Stimulated activated CD4-positive, alpha-beta T cell treated with anti-CD3 and anti-CD28 coated beads, Interleukin-15, amount 100 ng/mL, for 1 hour (primary cell): ENCODE data around the gene TWSG1.

ENCODE experiments used
- DNase-seq, 2 donors: peaks; one replicate each; pipeline ENCODE4 v3.0.0-alpha.2; 2020; ENCODE audit warnings: low read depth in 1 of 2, low spot score in 1 of 2

The TWSG1 gene

DNA sequence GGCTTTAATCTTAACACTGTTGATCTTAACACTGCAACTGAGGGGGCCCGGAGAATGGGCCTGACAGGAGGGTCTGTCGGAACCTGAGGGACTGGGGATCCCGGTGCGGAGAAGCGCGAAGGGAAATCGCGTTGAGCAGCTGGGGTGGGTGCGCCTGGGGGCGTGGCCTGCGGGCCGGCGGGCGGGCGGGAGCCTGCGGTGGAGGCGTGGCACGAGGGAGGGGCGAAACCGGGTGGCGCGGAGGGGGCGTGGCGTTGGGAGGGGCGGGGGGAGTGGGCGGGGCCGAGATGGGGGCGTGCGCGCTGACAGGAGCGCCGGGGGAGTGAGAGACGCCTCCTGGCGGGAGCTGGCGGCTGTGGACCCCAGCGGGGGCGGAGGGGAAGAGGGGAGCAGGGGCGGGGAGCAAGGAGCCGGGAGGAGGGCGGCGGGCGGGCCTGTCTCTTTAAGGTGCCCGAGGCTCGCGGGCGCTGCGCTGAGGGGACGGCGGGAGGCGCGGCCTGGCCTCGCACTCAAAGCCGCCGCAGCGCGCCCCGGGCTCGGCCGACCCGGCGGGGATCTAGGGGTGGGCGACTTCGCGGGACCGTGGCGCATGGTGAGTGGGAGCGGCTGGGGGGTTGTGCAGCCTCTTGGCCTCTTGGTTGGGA is at the start of gene TWSG1:
Gene TWSG1 (plus strand): TSS at position 445 of the 644 bp plus-strand sequence. CDS start 2,457 bp downstream, outside the sequence.
- peak; percentile 84 to 86 for DNase-seq

DNA sequence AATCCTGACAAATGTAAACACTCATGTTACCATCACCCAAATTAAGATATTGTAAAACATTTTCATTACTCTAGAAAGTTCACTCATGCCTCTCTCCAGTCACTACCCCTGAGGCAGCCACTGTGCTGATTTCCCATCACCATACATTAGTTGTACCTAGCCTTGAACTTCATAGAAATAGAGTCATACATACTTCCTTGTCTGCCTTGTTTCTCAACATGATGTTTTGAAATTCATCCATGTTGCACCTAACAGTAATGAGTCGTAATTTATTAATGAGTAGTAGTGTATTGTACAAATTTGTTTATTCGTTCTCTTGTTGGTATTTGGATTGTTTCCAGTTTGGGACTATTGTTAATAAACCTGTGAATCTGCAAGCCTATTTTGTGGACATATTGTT is 49.0 kb upstream of the TWSG1 start:
- no peak for DNase-seq

DNA sequence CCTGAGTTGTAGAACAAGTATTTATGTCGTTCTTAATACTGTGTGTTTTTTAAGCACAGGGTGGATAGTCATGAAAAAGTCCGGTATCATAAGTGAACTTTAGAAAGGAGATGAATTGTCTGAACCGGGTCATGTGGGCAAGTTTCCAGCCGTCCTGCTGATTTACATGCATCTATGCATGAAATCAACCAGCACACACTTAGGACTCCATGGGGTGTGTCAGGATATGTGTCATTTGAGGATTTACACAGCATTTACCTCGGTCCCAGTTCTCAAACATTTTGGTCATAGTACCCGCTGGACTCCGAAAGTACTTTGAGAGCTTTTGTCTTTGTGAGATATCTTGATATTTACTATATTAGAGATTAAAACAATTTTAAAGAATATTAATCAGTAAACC is 47.5 kb upstream of the TWSG1 start:
- no peak for DNase-seq

DNA sequence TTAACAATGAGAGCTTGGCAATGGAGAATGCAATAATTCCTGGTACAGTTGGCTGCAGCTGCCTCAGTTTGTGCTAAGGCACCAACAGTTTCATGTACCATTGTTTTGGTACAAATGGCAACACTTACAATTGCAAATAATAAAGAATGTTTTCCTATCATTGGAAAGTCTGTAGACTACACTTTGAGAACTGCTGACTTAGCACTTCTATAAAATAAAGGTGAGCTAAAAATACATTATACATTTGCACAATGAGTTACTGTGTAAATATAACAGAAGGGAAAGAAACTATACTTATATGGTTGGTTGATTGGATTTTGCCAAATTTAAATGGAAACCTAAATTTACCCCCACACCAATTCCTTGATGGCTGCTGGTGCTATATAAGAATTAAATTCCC is 44.9 kb upstream of the TWSG1 start:
- DNase-seq, result no peak

DNA sequence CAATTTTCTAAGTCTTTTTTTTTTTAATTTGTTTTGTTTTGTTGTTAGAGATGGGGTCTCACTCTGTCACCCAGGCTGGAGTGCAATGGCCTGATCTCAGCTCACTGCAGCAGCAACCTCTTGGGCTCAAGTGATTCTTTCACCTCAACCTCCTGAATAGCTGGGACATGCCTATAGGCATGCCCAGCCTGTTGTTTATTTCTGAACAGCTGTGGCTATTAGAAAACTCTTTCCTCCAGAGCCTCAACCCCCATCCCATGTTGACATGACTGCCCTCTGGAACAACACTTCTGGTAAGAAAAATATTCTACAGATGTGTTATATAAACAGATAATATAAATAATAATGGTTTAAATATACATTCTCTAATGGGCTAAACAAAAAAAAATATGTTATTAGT is 44.4 kb upstream of the TWSG1 start:
- DNase-seq, result no peak

DNA sequence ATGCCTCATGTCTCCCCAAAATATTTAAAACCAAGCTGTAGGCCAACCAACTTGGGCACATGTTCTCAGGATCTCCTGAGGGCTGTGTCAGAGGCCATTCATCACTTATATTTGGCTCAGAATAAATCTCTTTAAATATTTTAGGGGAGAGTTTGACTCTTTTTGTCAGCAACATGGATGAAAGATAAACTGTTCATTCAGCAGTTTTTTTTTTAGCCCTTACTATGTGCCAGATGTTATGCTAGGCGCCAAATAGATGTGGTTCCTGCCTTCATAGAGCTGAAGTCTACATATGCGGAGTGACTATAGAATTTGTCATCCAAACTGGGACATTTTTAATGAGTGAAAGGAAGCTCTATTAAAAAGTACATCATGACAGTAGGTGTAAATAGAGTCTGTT is 42.5 kb upstream of the TWSG1 start:
- no peak for DNase-seq

DNA sequence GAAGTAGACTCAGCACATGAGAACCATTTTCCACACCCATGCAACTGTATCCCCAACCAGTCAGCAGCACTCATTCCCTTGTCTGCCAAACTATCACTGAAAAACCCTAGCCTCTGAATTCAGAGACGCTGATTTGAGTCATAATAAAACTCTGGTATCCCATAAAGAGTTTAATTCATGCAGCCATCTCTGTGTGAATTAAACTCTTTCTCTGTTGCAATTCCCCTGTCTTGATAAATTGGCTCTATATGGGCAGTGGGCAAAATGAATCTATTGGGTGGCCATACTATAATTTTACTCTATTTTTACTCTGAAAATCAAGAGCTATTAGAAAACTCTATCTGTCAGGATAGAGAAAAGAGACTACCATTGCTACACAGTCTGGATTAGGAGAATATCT is 40.6 kb upstream of the TWSG1 start:
- no peak for DNase-seq

DNA sequence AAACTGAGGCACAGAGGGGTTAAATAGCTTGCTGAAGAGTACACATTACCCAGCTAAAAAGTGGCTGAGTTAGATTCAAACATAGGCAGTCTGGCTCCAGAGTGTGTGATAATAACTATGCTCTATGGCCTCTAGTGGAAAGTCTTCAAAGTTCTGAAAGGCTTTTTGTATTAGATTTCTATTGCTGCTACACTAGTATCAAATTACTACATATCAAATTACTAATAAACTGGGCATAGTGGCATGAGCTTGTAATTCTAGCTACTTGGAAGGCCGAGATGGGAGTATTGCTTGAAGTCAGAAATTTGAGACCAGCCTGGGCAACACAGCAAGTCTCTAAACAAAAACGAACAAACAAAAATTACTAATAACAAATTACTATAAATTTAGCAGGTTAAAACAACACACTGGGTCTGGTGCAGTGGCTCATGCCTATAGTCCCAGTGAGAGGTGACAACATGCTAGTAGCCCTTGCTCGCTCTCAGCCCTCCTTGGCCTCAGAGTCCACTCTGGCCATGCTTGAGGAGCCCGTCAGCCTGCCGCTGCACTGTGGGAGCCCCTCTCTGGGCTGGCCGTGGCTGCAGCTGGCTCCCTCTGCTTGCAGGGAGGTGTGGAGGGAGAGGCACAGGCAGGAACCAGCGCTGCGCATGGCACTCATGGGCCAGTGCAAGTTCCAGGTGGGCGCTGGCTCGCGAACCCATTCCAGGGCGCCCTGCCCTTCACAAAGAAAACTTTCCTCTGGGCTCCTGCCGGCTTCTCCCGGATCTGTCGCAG is 38.2 kb upstream of the TWSG1 start:
- no peak for DNase-seq

DNA sequence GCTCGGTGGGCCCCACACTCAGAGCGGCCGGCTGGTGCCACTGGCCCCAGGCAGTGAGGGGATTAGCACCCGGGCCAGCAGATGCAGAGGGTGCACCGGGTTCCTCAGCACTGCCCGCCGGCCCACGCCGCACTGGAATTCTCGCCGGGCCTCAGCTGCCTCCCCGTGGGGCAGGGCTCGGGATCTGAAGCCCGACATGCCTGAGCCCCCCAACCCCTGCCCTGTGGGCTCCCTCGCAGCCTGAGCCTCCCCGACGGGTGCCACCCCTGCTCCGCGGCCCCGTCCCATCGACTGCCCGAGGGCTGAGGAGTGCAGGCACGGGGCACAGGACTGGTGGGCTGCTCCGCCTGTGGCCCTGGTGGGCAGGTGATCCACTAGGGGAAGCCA is 37.6 kb upstream of the TWSG1 start:
- no peak for DNase-seq

DNA sequence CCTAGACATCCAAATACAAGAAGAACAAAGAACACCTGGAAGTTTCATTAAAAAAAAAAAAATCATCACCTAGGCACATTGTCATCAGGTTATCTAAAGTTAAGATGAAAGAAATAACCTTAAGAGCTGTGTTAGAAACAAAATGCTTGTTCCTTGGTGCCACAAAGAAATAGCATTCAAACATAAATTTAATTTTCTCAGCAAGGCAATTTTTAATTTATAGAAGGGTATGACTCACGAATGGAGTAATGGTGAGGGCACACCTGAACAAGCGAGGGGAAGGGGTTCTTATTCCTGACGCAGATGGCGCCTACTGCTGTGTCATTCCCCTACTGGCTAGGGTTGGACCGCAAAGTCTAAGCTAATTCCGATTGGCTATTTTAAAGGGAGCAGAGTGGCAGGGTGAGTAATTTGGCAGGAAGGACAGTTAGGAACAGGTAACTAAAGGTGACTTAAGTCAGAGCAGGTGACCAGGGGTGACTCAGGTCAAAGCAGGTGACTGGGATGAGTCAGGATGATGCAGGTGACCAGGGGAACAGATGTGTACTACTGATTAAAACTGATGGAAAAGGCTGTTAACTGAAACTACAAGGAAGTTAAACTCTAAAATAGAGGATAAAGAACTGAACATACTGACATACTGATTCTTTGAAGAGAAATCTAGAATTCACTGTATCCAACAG is 30.0 kb upstream of the TWSG1 start:
- DNase-seq, result no peak

DNA sequence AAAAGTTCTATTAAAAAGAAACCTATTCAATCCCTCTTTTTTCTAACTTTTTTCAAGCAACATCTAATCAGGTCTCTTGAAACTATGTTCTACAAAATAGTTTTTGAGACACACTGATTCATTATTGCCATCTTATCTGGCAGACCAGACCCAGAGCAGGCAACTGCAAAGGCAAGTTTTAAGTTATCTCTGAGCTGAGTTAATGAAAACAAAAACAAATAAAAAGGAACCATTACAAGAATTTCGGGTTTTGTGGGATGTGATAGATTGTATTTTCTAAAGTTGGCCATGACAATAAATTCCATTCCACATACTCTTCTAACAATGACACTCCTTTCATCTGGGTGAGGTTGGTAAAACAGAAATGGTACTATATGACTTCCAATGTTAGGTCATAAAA is 15.2 kb upstream of the TWSG1 start:
- no peak for DNase-seq

DNA sequence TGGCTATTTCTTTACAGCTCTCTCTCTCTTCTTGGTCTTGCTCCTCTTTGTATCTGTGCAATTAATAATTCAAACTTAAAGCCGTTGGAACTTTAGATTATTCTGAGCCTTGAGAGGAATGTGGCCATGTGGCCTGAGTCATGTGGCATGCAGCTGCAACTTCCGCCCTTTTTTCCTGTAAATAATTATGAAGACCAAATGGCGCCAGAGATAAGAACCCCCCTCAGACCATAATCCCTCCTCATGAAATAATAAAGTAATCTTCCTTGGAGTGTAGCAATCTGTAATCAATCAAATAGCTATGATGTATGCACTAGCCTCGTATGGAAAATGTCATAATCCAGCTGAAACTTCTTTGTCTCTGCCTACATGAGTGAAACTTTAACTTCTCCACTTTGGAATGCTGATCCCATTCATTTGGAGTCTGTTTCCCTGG is 13.5 kb upstream of the TWSG1 start:
- DNase-seq, result no peak

DNA sequence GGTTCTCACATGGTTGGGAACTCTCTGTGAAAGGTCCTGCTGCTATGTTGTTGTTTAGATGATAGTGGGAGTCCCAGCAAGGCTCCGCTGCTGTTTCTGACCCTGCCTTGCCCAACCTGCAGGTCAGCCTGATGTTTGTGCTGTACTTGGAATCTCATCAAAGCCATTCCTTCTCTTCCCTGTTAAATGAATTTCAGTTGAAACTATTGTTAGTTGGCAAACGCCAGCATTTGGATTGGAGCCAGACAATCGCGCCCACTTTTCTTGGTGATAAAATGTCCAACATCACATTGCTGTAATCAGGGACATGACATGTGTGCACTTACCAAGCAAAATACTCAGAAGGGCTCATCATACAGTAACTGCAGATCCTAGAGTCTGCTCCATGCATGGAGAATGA is 12.8 kb upstream of the TWSG1 start:
- no peak for DNase-seq

DNA sequence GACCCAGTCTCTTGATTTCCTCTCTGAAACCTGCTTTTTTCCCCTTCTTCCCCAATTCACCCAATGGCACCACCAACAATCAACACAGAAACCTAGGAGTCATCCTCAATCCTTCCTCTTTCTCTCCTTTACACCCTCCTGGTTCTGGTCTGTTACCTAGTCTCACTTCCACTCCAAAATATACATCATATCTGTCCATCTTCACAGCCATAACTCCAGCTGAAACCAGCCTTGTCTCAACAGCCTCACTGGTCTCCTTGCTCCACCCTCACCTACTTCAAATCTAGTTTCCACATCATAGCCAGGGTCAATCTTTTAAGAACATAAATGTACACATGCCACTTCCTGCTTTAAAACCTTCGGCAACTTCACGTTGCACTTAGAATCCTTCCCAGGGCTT is 11.8 kb upstream of the TWSG1 start:
- no peak for DNase-seq

DNA sequence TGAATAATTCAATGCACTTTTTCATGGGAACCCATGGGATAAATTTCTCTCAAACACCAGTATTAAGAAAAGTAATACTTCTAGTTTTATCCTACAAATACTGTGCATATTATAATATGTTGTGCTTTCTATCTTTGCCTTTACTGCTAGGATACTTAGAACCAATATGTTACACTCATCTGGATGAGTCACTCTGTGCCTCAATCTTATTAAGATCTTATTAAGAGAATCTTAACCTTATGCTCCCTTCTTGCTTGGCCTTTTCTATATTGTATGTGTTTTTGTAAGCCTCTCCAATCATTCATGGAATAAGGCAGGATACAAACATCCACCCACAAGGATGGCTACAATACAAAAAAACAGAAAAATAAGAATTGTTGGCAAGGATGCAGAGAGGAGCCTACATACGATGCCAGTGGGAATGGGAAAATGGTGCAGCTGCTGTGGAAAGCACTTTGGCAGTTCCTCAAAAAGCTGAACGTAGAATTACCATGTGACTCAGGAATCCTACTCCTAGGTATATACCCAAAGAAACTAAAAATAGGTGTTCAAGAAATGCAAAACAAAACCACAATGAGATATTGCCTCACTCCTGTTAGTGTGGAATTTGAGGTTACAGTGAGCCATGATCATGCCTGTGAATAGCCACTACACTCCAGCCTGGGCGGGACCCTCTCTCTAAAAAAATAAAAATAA is 10.7 kb upstream of the TWSG1 start:
- no peak for DNase-seq

DNA sequence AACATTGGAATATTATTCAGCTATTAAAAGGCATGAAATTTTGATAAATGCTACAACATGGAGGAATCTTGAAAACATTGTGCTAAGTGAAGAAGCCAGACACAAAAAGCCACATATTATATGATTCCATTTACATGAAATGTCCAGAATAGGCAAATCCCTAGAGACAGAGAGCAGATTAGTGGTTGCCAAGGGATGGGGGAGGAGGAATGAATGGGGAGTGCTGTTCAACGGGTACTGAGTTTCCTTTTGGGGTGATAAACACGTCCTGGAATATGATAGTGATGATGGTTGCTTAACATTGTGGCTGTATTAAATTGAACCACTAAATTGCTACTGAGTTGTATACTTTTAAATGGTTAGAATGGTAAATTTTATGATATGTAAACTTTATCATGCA is 8.9 kb upstream of the TWSG1 start:
- no peak for DNase-seq

DNA sequence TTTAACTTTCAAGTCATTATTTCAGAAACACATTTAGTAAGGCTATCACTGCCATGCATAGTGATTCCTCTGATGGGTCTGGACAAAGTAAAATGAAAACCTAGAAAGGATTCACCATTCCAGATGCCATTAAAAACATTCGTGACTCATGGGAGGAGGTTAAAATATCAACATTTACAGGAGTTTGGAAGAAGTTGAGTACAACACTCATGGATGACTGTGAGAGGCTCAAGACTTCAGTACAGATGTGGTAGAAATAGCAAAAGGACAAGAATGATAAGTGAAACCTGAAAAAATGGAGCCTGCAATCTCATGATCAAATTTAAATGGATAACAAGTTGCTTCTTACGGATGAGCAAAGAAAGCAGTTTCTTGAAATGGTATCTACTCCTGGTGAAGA is 5.8 kb upstream of the TWSG1 start:
- no peak for DNase-seq

DNA sequence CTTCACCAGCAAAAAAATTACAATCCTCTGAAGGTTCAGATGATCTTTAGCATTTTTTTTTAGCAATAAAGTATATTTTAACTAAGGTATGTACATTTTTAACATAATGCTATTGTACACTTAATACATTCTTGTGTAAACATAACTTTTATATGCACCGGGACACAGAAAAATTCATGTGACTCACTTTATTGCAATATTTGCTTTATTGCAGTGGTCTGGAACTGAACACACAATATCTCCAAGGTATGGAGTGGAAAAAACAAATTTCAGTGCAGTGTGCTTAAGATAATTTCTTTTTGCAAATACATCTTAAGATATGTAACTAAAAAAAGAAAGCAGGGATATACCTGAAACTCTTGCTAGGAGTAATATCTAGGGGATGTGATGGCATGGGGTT is 5.1 kb upstream of the TWSG1 start:
- DNase-seq, result no peak

DNA sequence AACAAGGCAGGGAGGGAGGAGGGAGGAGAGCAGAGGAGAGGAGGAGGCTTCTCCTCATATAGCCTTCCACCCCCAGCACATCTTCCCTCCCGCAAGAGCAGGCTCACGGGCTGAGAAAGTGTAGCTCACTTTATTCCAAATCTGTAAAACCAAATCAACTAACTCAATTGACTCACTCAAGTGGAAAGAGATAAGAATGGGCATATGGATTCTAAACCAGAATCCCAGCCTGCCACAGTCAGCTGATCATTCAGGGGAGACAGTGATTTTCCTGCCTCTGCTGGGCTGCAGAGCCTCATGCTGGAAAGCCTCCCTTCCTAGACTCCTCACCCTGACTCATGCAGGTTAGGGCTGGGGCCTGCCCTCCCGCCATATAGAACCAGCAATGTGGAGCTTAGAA is 4.2 kb upstream of the TWSG1 start:
- DNase-seq, result no peak

DNA sequence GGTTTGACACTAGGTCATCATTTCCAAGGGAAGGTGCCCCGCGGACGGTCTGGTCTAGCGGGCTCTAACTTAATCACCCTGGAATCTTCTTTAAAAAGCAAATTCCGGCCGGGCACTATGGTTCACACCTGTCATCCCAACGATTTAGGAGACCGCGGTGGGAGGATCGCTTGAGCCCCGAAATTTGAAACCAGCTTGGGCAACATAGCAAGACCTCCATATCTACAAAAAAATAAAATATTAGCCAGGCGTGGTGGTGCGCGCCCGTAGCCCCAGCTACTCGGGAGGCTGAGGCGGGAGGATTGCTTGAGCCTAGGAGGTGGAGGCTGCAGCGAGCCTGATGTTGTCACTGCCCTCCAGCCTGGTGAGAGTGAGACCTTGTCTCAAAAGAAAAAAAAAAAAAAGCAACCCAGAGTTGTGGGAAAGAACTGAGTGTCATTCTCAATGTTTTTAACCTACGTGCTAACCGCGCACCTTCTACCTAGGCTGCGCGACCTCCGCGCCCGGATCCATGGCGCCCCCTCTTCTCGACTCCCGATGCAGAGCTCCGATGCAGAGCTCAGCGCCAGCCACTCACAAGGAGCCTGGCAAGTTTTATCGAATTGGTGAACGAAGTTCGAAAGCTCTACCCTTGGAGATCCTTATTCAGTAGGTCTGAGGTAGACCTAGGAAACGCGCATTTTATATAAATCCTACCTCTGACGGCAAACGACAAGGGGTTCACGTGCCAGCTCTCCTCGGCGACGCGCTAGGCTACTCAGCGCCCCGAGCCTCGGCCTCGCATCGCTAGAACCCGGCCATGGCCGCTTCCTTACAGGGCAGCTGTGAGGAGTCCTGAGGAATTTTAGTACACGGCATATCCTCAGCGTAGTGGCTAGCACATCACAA is 888 bp upstream of the TWSG1 start:
- no peak for DNase-seq
